Skeletal muscle satellite cell (primary cell): ENCODE data around the gene RNU7-1.
A peak's percentile ranks its signal among the peaks of the same experiment; 100 is the strongest.

Experiments
- H3K27me3 ChIP-seq: 2 replicates; pipeline ENCODE4 v1.7.0; 2013; ENCODE audit warnings: low read length; ENCODE audit not compliant: control insufficient read depth, insufficient read depth
- H3K36me3 ChIP-seq: 2 replicates; pipeline ENCODE4 v1.7.0; 2013; ENCODE audit warnings: mild to moderate bottlenecking, control low read depth, low read length; ENCODE audit not compliant: insufficient read depth
- H3K4me1 ChIP-seq: 2 replicates; pipeline ENCODE4 v1.7.0; 2013; ENCODE audit warnings: low read length; ENCODE audit not compliant: control insufficient read depth, insufficient read depth
- H3K4me2 ChIP-seq: 2 replicates; pipeline ENCODE4 v1.7.0; 2013; ENCODE audit warnings: mild to moderate bottlenecking, low read length
- H3K4me3 ChIP-seq: 2 replicates; pipeline ENCODE4 v1.7.0; 2013; ENCODE audit warnings: low read length
- H3K9ac ChIP-seq: 2 replicates; pipeline ENCODE4 v1.7.0; 2013; ENCODE audit warnings: mild to moderate bottlenecking, low read depth, low read length, moderate library complexity
- H3K9me3 ChIP-seq: replicated peaks from 2 replicates; pipeline ENCODE4 v1.7.0; 2013; ENCODE audit warnings: mild to moderate bottlenecking, control low read depth, low read length

Gene RNU7-1

DNA sequence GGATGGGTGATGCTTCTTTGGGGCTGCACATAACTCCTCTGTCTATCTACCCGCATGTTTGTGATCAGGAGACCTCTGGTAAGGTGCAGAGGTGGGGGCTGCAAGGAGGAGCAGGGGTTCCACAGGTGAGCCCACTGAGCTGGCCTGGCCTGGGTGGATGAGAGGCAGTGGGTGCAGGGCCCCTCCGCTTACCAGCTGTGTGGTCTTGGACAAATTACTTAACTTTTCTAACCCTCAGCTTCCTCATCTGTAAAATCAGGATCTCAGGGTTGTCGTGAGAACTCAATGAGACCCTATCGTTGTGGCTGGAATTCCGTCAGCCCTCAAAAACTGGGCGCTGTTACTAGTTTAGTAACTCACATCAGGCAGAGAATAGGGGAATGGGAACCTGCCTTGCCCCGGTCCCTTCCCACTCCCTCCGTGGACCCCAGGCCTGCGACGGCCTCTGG, 15.0 kb downstream of the RNU7-1 start:
- Histone ChIP-seq H3K9ac (no peak overlapping the region), H3K9me3 (no peaks in the 10 kb centered on the region), H3K27me3 (no peaks in the 10 kb centered on the region), H3K4me2 (no peak overlapping the region), H3K4me1 (peaks cover 22% of the 10 kb centered on the region), H3K36me3 (no peaks in the 10 kb centered on the region), H3K4me3 (no peak overlapping the region)

DNA sequence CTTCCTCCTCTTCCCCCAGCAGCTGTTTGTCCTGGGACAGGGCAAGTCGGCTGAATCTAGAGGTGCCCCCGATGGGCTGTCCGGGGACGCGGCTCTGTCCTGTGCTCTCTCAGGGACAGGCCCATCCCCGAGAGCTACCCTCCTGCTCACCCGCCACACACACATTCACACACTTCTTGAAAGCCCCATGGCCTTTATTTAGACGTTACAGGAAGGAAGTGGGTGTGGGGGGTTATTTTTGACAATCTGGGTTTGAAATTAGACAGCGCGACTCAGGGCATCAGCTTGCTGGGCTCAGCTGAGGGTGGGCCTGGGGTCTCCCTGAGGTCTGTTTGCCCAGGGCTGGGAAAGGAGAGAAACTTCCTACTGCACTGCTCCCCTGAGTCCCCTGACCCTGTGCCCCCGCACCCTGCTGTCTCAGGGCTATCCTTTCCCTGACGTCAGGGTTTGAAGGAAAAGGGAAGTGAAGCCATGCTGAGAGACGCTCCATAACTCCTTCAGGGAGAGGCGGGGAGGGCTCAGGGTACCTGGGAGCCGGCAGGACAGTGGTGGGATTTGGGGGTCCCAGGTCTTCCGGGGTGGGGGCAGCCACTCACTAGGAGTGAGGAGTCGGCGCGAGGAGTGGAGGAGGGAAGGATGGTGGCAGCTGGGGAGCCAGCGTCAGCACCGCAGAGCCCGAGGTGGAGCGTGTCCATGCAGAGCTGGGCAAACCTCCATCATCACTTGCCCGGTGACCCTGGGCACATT, 15.6 kb downstream of the RNU7-1 start:
- no peaks in the 10 kb centered on the region for H3K27me3 ChIP-seq
- H3K36me3 ChIP-seq = peaks cover 3% of the 10 kb centered on the region
- H3K9ac ChIP-seq = no peak overlapping the region
- H3K9me3 ChIP-seq = no peaks in the 10 kb centered on the region
- no peak overlapping the region for H3K4me2 ChIP-seq
- no peak overlapping the region for H3K4me3 ChIP-seq
- peaks cover 22% of the 10 kb centered on the region for H3K4me1 ChIP-seq

DNA sequence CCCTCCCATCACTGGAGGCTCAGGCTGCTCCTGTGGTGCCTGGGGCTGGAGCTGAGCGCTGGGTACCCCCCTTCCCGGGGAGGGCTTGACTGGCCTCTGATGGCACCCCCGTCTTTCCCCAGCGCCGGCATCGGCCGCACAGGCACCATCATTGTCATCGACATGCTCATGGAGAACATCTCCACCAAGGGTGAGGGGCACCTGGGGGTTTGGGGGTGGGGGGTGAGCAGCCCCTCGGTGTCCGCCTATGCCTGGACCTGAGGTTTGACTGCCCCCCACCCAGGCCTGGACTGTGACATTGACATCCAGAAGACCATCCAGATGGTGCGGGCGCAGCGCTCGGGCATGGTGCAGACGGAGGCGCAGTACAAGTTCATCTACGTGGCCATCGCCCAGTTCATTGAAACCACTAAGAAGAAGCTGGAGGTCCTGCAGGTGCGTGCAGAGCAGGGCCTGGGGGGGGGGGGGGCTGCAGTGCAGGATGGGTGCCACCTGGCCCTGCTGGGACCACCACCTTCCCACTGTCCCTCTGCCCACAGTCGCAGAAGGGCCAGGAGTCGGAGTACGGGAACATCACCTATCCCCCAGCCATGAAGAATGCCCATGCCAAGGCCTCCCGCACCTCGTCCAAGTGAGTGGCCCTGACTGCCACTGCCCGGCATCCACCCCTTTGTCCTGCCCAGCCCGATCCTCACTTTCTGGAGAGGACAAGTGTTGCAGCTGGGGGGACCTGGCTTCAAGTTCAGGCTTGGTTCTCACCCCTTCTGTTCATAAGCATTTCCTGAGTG, 16.4 kb downstream of the RNU7-1 start:
- H3K4me1 ChIP-seq = peaks cover 22% of the 10 kb centered on the region
- H3K9ac ChIP-seq = no peak overlapping the region
- H3K9me3 ChIP-seq = no peaks in the 10 kb centered on the region
- H3K36me3 ChIP-seq = peaks cover 10% of the 10 kb centered on the region
- no peak overlapping the region for H3K4me3 ChIP-seq
- H3K4me2 ChIP-seq = no peak overlapping the region
- no peaks in the 10 kb centered on the region for H3K27me3 ChIP-seq

DNA sequence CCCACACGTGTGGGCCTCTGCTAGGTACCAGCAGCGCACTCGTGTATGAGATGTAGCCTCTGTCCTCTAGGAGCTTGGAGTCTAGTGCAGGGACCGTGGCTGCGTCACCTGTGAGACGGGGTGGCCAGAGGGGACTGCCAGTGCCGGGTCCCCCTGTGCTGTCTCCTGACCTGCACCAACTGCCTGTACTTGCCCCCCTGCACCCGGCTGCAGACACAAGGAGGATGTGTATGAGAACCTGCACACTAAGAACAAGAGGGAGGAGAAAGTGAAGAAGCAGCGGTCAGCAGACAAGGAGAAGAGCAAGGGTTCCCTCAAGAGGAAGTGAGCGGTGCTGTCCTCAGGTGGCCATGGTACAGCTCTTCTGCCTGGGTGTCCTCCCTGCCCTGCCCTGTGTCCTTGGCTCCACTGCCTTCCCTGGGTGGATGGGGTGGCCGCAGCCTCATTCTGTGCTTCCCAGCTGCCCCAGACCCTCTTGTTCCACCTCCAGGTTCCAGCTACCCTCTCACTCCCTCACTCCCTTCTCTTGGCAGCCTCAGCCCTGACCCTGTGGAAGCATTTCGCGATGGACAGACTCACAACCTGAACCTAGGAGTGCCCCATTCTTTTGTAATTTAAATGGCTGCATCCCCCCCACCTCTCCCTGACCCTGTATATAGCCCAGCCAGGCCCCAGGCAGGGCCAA, 17.1 kb downstream of the RNU7-1 start:
- Histone ChIP-seq H3K9ac (peak overlapping the region; percentile 70), H3K4me3 (peak overlapping the region; percentile 31), H3K9me3 (no peaks in the 10 kb centered on the region), H3K4me1 (peaks cover 22% of the 10 kb centered on the region), H3K4me2 (peak overlapping the region; percentile 56), H3K27me3 (no peaks in the 10 kb centered on the region), H3K36me3 (peaks cover 16% of the 10 kb centered on the region)

DNA sequence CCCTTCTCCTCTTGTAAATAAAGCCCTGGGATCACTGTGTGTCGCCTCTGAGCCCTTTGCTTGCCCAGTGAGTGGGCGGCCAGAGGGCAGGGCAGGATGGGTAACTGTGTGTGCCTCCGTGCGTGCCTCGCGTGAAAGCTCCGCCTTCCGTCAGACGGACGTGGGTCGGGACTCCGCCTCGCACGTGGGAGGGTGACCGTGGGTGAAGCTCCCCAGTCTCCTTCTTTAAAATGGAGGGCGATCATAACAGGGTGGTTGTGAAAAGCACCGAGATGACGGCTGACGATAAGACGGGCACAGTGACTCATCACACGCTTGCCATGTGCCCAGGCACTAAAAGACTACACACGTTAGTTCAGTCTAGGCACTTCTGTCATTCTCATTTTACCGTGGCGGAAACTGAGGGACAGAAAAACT, 17.7 kb downstream of the RNU7-1 start:
- Histone ChIP-seq H3K27me3 (no peaks in the 10 kb centered on the region), H3K9ac (peak overlapping the region; percentile 70), H3K9me3 (no peaks in the 10 kb centered on the region), H3K36me3 (peaks cover 21% of the 10 kb centered on the region), H3K4me1 (peaks cover 22% of the 10 kb centered on the region), H3K4me2 (peak overlapping the region; percentile 56), H3K4me3 (peak overlapping the region; percentile 31)

DNA sequence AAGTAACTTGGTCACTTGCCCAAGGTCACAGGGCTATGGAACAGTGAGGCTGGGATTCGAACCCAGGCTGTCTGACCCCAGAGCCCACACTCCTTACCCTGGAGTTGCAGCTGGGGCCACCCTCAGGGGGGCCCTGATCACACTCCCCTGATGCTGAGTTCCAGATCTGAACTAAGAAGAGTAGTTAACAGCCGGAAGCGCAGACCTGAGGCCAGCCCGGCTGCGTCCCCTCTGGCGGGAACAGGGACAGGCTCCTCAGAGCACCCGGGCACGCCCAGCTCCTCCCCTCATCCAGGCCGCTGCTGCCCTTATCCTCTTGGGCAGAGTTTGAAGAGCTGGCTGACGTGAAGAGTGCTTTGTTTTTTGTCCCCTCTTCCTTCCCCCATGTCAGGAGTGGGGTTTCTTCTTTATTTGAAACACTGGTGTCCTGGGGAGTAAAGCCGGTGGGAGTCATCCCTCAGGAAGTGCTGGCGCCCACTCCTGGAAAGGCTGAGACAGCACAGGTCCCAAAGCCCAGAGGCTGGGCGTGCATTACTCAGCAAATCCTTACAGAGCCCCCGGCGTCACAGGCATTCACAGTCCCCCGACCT, 18.2 kb downstream of the RNU7-1 start:
- H3K4me2 ChIP-seq = peak overlapping the region; percentile 56
- peak overlapping the region; percentile 31 for H3K4me3 ChIP-seq
- H3K9me3 ChIP-seq = no peaks in the 10 kb centered on the region
- H3K36me3 ChIP-seq = peaks cover 25% of the 10 kb centered on the region
- H3K9ac ChIP-seq = peak overlapping the region; percentile 70
- H3K4me1 ChIP-seq = peaks cover 22% of the 10 kb centered on the region
- H3K27me3 ChIP-seq = no peaks in the 10 kb centered on the region

DNA sequence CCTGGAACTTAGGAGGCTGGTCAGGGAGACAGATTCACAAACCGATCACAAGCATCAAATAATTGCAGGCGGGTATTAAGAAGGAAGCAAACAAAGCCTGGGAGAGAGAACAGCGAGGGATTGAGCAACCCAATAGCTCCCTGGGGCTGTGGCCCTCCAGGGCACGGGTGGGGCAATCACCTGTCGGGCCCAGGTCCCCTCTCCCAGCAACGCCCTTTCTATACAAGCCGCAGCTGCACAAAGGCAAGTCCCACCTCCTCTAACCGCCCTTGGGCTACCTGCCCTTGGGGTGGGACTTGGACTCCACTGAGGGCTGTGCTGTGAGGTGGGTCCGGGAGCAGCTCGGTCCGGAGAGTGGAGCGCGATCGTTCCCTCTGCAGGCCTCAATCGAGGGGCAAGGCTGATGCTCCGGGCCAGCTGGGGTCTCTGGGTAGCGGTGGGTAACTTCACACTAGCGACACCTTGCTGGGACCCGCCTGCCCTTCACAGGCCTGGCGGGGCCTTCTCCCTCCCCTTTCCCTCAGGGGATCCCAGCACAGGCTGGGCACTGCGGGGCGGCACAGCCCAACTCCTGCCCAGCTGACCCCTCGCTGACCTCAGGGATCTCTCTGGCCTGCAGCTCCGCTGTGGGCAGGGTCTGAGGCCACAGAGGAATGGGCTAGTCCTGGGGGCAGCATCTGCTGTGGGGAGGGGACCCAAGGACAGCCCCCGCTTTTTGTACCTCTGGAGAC, 18.8 kb downstream of the RNU7-1 start:
- Histone ChIP-seq H3K9me3 (no peaks in the 10 kb centered on the region), H3K4me2 (peak overlapping the region; percentile 56), H3K4me3 (no peak overlapping the region), H3K36me3 (peaks cover 31% of the 10 kb centered on the region), H3K4me1 (peaks cover 22% of the 10 kb centered on the region), H3K27me3 (no peaks in the 10 kb centered on the region), H3K9ac (peak overlapping the region; percentile 70)

DNA sequence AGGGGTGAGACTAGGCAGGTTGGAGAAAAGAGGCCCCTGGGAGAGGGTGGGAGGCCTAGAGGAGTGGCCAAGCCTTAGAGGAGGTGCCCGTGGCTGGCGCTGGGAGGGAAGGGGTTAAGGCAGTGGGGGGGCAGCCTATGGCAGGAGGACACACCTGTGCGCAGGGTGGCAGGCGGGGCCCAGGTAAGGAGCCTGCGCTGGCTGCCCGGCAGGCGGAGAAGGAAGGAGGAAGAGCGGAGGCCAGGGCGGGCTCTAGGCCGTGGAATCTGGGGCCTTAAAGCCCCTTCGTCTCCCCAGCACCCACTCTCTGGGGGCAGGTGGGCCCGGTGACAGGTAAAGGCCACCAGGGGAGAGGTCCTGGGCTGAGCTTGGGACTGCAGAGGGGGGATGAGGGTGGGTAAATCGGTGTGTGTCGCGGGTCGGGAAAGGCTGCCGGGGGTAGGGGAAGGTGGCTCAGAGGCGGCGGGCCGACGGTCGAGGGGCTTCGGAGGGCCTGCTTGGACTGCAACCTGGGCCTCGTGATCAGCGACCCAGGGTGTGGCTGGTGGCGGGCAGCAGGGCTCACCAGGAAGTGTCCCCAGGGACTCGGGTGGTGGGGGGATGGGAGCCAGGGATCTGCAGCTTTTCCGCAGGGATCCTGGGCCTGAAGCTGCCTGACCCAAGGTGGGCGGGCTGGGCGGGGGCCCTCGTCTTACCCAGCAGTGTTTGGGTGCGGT, 19.6 kb downstream of the RNU7-1 start:
- peaks cover 39% of the 10 kb centered on the region for H3K36me3 ChIP-seq
- no peaks in the 10 kb centered on the region for H3K9me3 ChIP-seq
- H3K27me3 ChIP-seq = no peaks in the 10 kb centered on the region
- H3K4me2 ChIP-seq = no peak overlapping the region
- H3K4me3 ChIP-seq = no peak overlapping the region
- H3K4me1 ChIP-seq = peaks cover 22% of the 10 kb centered on the region
- H3K9ac ChIP-seq = no peak overlapping the region

DNA sequence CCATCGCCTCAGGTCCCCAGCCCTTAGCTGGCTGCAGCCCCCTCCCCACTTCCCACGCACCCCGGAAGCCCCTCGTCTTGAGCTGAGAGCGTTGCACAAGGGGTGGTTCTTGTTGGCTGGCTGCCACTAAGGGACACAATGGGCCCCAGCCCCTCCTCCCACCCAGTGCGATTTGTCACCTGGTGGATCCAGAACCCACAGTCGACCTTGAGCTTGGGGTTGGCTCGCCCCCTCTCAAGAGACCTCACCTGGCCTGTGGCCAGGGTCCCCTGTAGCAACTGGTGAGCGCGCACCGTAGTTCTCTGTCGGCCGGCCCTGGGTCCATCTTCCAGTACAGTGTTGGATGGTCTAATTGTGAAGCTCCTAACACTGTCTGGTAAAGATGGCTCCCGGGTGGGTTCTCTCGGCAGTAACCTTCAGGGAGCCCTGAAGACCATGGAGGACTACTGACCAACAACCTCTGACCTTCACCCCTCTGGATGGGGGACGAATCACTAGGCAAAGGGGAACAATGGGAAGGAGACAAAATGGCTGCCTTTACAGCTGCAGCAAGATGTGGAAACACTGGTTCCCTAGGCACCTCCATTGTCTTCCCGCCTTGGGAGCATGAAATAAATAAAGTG, 20.3 kb downstream of the RNU7-1 start:
- H3K4me3 ChIP-seq = no peak overlapping the region
- H3K9ac ChIP-seq = no peak overlapping the region
- peaks cover 26% of the 10 kb centered on the region for H3K4me1 ChIP-seq
- no peak overlapping the region for H3K4me2 ChIP-seq
- no peaks in the 10 kb centered on the region for H3K27me3 ChIP-seq
- H3K36me3 ChIP-seq = peaks cover 46% of the 10 kb centered on the region
- H3K9me3 ChIP-seq = no peaks in the 10 kb centered on the region

DNA sequence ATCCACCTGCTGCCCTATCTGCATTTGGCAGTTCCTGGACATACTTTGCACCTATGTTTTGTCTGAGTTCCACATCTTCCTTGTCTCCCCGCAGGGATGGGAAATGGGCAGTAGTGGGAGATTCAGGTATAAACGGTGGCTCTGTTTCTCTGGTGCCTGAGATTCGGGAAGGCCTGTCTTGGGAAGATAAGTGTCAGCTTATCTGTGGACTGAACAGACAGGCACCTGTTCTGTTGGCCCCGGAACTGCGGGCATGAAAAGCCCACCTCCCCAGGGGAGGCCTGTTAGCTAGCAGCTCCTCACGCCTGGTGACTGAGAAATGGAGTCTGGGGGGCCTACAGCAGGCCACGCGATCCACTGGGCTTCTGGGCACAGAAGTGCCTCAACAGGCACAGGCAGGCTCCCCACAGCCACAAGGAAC, 21.0 kb downstream of the RNU7-1 start:
- peaks cover 32% of the 10 kb centered on the region for H3K4me1 ChIP-seq
- H3K4me2 ChIP-seq = no peak overlapping the region
- no peak overlapping the region for H3K4me3 ChIP-seq
- H3K9ac ChIP-seq = peak overlapping the region; percentile 46
- H3K9me3 ChIP-seq = no peaks in the 10 kb centered on the region
- no peaks in the 10 kb centered on the region for H3K27me3 ChIP-seq
- H3K36me3 ChIP-seq = peaks cover 50% of the 10 kb centered on the region
